GM21360 (cell line): ENCODE data around the gene MGRN1.

Experiments used
- ATAC-seq: cut with Tn5 transposase; IDR thresholded peaks from one replicate; pipeline ENCODE4 v1.9.1; 2021; ENCODE audit warnings: mild to moderate bottlenecking, moderate library complexity; ENCODE audit not compliant: unreplicated experiment

MGRN1 gene

GRCh38 chr16:4673387-4674046 is 48.9 kb downstream of the MGRN1 start:
- no peak for ATAC-seq

GRCh38 chr16:4674926-4675530 is 50.4 kb downstream of the MGRN1 start:
- no peak for ATAC-seq

GRCh38 chr16:4675864-4676786 is 51.5 kb downstream of the MGRN1 start:
- ATAC-seq = no peak

- ATAC-seq = no peak
These were observed 52.2 kb downstream of the MGRN1 start for GRCh38 chr16:4676831-4677230.

GRCh38 chr16:4677390-4677789 is 52.8 kb downstream of the MGRN1 start:
- ATAC-seq = no peak

- ATAC-seq = no peak
These were observed 53.4 kb downstream of the MGRN1 start for GRCh38 chr16:4677994-4678393.

- ATAC-seq = no peak
These were observed 54.0 kb downstream of the MGRN1 start for GRCh38 chr16:4678596-4678995.

GRCh38 chr16:4679156-4679849 is 54.7 kb downstream of the MGRN1 start:
- ATAC-seq = no peak

- ATAC-seq = no peak
These were observed 55.4 kb downstream of the MGRN1 start for GRCh38 chr16:4679850-4680636.

- no peak for ATAC-seq
These were observed 56.2 kb downstream of the MGRN1 start for GRCh38 chr16:4680673-4681470.

GRCh38 chr16:4681471-4682083 is 57.0 kb downstream of the MGRN1 start:
- no peak for ATAC-seq

GRCh38 chr16:4682084-4682591 is 57.5 kb downstream of the MGRN1 start:
- ATAC-seq = no peak

GRCh38 chr16:4682616-4683254 is 58.1 kb downstream of the MGRN1 start:
- no peak for ATAC-seq

- ATAC-seq = no peak
These were observed 58.8 kb downstream of the MGRN1 start for GRCh38 chr16:4683255-4684057.

GRCh38 chr16:4684058-4684715 is 59.6 kb downstream of the MGRN1 start:
- ATAC-seq = no peak

- ATAC-seq = no peak
These were observed 60.1 kb downstream of the MGRN1 start for GRCh38 chr16:4684763-4685162.

- no peak for ATAC-seq
These were observed 60.7 kb downstream of the MGRN1 start for GRCh38 chr16:4685292-4685691.
